Transverse colon (tissue), 4 donors: ENCODE data around the gene ZBTB8B.

ENCODE experiments used
- CTCF ChIP-seq, 5 experiments: fragments of 200-600 bp in 3 of 5; fragments of 450-650 bp in 2 of 5; sonication (generic) in 3 of 5; IDR thresholded peaks; 1 replicate in 2 of 5; 2 replicates in 3 of 5; pipeline ENCODE4 v1.5.1; 2016 to 2017; ENCODE audit warnings: antibody characterized with exemption in 5 of 5, inconsistent platforms in 3 of 5, mild to moderate bottlenecking in 2 of 5, moderate library complexity in 1 of 5
- POLR2A ChIP-seq: fragments of 450-650 bp; IDR thresholded peaks from one replicate; pipeline ENCODE4 v1.6.1; 2016; ENCODE audit warnings: antibody characterized with exemption, mild to moderate bottlenecking, moderate library complexity
- POLR2AphosphoS5 ChIP-seq, 3 donors: sonication (generic); formaldehyde crosslinking; IDR thresholded peaks; one replicate each; pipeline ENCODE4 v1.6.1; 2016; ENCODE audit warnings: antibody characterized with exemption in 3 of 3

- TF ChIP-seq POLR2A, result no peak
- no peak for TF ChIP-seq CTCF (IDR thresholded peaks at IDR 0.05)
- TF ChIP-seq POLR2AphosphoS5 (IDR thresholded peaks at IDR 0.05), result no peak
Measured at GRCh38 chr1:32421775-32422174, 43.1 kb upstream of the ZBTB8B start.
